Upper lobe of right lung (tissue), 1 donor: ENCODE results near the gene FAM168B. TPM values are rescaled to one million over a fixed set of nuclear protein-coding genes. Genes with fewer than 3 reads are reported as not detected.

ENCODE experiments used
- ATAC-seq: fragments of 200-7000 bp; cut with Tn5 transposase; one replicate; pipeline ENCODE4 v1.9.1; 2020; ENCODE audit warnings: mild to moderate bottlenecking, moderate library complexity
- DNase-seq: peaks from one replicate; pipeline ENCODE4 v3.0.0-alpha.2; 2020
- H3K27ac ChIP-seq: fragments of 200-600 bp; one replicate; pipeline ENCODE4 v1.8.0; 2022
- H3K27me3 ChIP-seq: fragments of 200-600 bp; one replicate; pipeline ENCODE4 v1.8.0; 2022; ENCODE audit warnings: mild to moderate bottlenecking
- H3K36me3 ChIP-seq: fragments of 200-600 bp; one replicate; pipeline ENCODE4 v1.8.0; 2022
- H3K4me1 ChIP-seq: fragments of 200-600 bp; one replicate; pipeline ENCODE4 v1.8.0; 2022
- H3K4me3 ChIP-seq: fragments of 200-600 bp; one replicate; pipeline ENCODE4 v1.8.0; 2022; ENCODE audit warnings: mild to moderate bottlenecking
- H3K9me3 ChIP-seq: fragments of 200-600 bp; one replicate; pipeline ENCODE4 v1.8.0; 2022
- CTCF ChIP-seq: fragments of 200-600 bp; IDR thresholded peaks from one replicate; pipeline ENCODE4 v1.8.0; 2022; ENCODE audit warnings: antibody characterized with exemption
- intact Hi-C: fragments of 100-400 bp; cut with DNase I; formaldehyde crosslinking; loops from one replicate; pipeline ENCODE4 v1.11.0; 2022
- total RNA-seq: library from RNA; stranded (reverse); fragmentation: NEBNext Ultra II Directional; extraction: Animal tissue kit (Norgen Biotek cat#: 25700); gene quantifications from one replicate; pipeline ENCODE4 v1.2.1, GENCODE V29; 2021
- donor health status: DM: no; HTN: yes; CAD: no; lungs with severe emphysema.

FAM168B gene
- total RNA-seq, 1 donor from 2014 or later, result 77.8 TPM

- no peak for TF ChIP-seq CTCF
Measured at GRCh38 chr2:131037398-131038257, 55.6 kb downstream of the FAM168B start.

GRCh38 chr2:131036696-131037397 lies 56.4 kb downstream of the FAM168B start:
- peaks cover 35% of the 10 kb centered on the region for H3K27me3 ChIP-seq
- H3K36me3 ChIP-seq, result no peaks in the 10 kb centered on the region
- H3K9me3 ChIP-seq, result no peaks in the 10 kb centered on the region
- DNase-seq (no peak), ATAC-seq (no peak)
- no peaks in the 10 kb centered on the region for H3K4me1 ChIP-seq
- H3K4me3 ChIP-seq, result no peak overlapping the region
- no peak overlapping the region for H3K27ac ChIP-seq
- intact Hi-C loops, result no loop called here
- no peak for TF ChIP-seq CTCF

More at GRCh38 chr2:131037398-131038257, 55.6 kb downstream of the FAM168B start:
- H3K27ac ChIP-seq, result no peak overlapping the region
- H3K4me1 ChIP-seq, result no peaks in the 10 kb centered on the region
- DNase-seq (no peak), ATAC-seq (peak; percentile 31)
- H3K36me3 ChIP-seq, result no peaks in the 10 kb centered on the region
- H3K9me3 ChIP-seq, result no peaks in the 10 kb centered on the region
- intact Hi-C loops, result no loop called here
- peaks cover 35% of the 10 kb centered on the region for H3K27me3 ChIP-seq
- no peak overlapping the region for H3K4me3 ChIP-seq

- TF ChIP-seq CTCF, result no peak
- H3K4me1 ChIP-seq, result no peaks in the 10 kb centered on the region
- H3K27ac ChIP-seq, result no peak overlapping the region
- no peaks in the 10 kb centered on the region for H3K36me3 ChIP-seq
- DNase-seq (no peak), ATAC-seq (no peak)
- no peak overlapping the region for H3K4me3 ChIP-seq
- no peaks in the 10 kb centered on the region for H3K9me3 ChIP-seq
- peaks cover 35% of the 10 kb centered on the region for H3K27me3 ChIP-seq
- intact Hi-C loops, result no loop called here
Measured at GRCh38 chr2:131036269-131036668, 57.0 kb downstream of the FAM168B start.

GRCh38 chr2:131035826-131036231 lies 57.4 kb downstream of the FAM168B start:
- Histone ChIP-seq H3K36me3 (no peaks in the 10 kb centered on the region), H3K4me1 (no peaks in the 10 kb centered on the region), H3K27me3 (peaks cover 35% of the 10 kb centered on the region), H3K4me3 (peak overlapping the region; percentile 25), H3K9me3 (no peaks in the 10 kb centered on the region), H3K27ac (no peak overlapping the region)
- intact Hi-C loops, result no loop called here
- DNase-seq (no peak), ATAC-seq (no peak)
- no peak for TF ChIP-seq CTCF

- Histone ChIP-seq H3K27me3 (peaks cover 33% of the 10 kb centered on the region), H3K36me3 (no peaks in the 10 kb centered on the region), H3K4me3 (peak overlapping the region; percentile 25), H3K27ac (no peak overlapping the region), H3K9me3 (no peaks in the 10 kb centered on the region), H3K4me1 (no peaks in the 10 kb centered on the region)
- DNase-seq, result peak; percentile 52
- ATAC-seq, result no peak
- intact Hi-C loops, result no loop called here
- no peak for TF ChIP-seq CTCF
Measured at GRCh38 chr2:131035112-131035825, 58.0 kb downstream of the FAM168B start.
